ENCODE results near the gene CASZ1.

The CASZ1 gene

GRCh38 chr1:10821388-10821787, 24.9 kb upstream of the CASZ1 start:
- FAIRE-seq, result no peak

- FAIRE-seq, result no peak
These were observed 24.0 kb upstream of the CASZ1 start for GRCh38 chr1:10820422-10820821.

GRCh38 chr1:10819198-10819901, 22.9 kb upstream of the CASZ1 start:
- FAIRE-seq, result no peak

GRCh38 chr1:10818262-10819197, 22.1 kb upstream of the CASZ1 start:
- no peak for FAIRE-seq

GRCh38 chr1:10816743-10817369, 20.4 kb upstream of the CASZ1 start:
- no peak for FAIRE-seq

- no peak for FAIRE-seq
These were observed 19.8 kb upstream of the CASZ1 start for GRCh38 chr1:10816233-10816632.

GRCh38 chr1:10815858-10816195, 19.4 kb upstream of the CASZ1 start:
- no peak for FAIRE-seq

- no peak for FAIRE-seq
These were observed 18.8 kb upstream of the CASZ1 start for GRCh38 chr1:10814976-10815857.

GRCh38 chr1:10814312-10814711, 17.9 kb upstream of the CASZ1 start:
- no peak for FAIRE-seq

GRCh38 chr1:10813799-10814198, 17.4 kb upstream of the CASZ1 start:
- no peak for FAIRE-seq

- no peak for FAIRE-seq
These were observed 16.0 kb upstream of the CASZ1 start for GRCh38 chr1:10812387-10812915.

GRCh38 chr1:10808441-10808840, 12.0 kb upstream of the CASZ1 start:
- FAIRE-seq, result no peak

GRCh38 chr1:10806966-10807365, 10.5 kb upstream of the CASZ1 start:
- no peak for FAIRE-seq

- no peak for FAIRE-seq
These were observed 7.8 kb upstream of the CASZ1 start for GRCh38 chr1:10803971-10804820.

- FAIRE-seq, result no peak
These were observed 6.7 kb upstream of the CASZ1 start for GRCh38 chr1:10802944-10803715.

GRCh38 chr1:10800778-10801177, 4.3 kb upstream of the CASZ1 start:
- FAIRE-seq, result no peak

GRCh38 chr1:10799726-10800125, 3.3 kb upstream of the CASZ1 start:
- no peak for FAIRE-seq

- FAIRE-seq, result no peak
These were observed 997 bp downstream of the CASZ1 start for GRCh38 chr1:10795276-10796021.

GRCh38 chr1:10794724-10795275, 1.6 kb downstream of the CASZ1 start:
- no peak for FAIRE-seq
